ENCODE measurements around the gene BCAR3.
"Not testable (repeated sequence)": the region's sequence is repeated elsewhere in the genome, so short reads cannot be mapped to it uniquely, and the experiment has no call there.

Gene BCAR3

DNA sequence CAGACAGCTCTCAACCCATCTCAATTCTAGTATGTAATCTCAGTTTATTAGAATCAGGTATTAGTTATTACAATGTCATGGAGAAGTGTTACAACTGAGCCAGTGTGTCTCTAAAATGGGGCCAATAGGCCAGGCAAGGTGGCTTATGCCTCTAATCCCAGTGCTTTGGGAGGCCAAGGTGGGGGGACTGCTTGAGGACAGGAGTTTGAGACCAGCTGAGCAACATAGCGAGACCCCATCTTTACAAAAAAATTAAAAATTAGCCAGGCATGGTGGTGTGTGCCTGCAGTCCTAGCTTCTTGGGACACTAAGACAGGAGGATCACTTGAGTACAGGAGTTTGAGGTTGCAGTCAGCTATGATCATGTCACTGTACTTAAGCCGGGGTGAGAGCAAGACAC, 104.9 kb downstream of the BCAR3 start:
- no peak for DNase-seq (ENCODE audit: low read depth)

DNA sequence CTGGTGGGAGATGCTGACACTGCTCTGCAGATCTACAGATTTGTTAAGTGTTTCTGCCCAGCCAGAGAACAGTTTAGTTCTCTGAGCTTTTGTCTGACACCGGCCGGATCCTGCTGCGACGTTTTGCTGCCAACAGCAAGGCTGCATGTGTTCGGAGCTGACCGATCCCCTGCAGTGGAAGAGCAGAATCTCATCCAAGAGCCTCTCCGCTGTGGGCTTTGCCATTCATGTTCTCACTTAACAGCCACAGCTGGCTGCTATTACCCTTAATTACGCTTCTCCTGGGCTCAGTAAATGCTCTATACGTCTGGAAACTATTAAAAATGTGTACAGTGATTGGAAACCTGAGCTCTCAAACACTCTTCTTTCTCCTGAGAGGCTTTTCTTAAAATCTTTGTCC, 105.3 kb downstream of the BCAR3 start:
- no peak for DNase-seq (ENCODE audit: low read depth)

DNA sequence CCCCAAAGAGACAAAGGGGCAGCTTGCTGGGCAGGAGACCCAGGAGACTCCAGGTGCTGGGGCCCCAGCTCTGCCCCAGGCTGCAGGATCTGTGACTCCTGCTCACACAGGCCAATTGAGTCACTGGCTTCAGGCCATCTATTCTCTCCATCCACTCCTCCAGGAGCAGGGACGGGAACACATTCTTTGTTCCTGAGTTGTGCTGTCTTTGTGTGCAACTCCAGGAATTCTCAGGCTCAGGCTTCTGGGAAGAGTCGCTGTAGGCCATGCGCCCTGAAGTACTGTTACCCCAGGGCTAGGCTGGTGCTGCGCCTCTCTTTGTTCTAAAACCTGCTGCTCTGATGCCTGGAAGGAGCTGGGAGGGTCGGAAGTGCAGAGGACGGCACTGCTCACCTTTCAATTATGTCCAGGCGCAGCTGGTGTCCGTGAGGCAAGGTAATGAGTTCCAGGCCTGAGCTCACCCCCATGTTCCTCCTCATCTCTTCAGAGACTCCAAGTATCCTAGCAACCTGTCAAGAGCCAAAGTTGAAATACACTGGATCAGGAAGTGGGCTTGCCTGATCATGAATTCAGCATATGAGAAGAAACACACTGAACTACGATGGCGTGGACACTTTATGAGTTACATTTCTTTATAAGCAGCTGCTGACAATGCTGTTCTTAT, 105.9 kb downstream of the BCAR3 start:
- no peak for DNase-seq (ENCODE audit: low read depth)

DNA sequence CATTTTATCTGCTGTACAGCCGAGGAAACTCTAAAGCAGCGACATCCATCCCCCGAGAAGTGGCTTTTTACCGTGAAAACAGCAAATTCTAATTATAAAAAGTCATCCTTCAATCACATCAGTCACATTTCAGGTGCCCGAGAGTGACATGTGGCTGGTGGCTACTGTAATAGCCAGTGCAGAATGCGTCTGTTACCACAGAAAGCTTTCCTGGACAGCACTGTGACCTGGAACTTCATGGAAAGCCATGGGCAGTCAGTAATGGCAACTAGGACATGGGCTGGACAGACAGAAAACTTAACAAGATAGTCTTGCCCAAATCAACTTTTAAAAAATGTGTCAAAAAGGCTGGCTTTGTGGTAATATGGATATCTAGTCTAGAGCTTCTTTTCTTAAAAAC, 106.6 kb downstream of the BCAR3 start:
- DNase-seq (ENCODE audit: low read depth) = no peak

DNA sequence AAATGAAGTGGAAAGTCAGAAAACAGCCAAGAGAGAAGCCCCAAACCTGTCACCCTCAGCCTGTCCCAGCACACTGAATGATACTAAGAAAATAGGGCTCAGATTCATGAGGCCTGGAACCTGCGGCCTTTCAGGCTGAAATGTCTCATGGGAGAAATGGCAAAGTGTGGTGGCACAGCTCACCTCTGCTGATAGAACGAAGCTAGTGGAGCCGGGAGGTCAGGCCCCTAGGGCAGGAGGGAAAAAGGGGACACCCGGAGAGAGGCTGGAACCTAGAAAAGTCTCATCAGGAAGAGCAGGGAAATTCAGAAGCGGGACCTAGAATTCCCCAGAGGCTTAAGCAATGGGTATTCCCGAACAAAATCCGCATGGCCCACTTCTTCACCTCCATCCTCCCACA, 107.1 kb downstream of the BCAR3 start:
- no peak for DNase-seq (ENCODE audit: low read depth)

DNA sequence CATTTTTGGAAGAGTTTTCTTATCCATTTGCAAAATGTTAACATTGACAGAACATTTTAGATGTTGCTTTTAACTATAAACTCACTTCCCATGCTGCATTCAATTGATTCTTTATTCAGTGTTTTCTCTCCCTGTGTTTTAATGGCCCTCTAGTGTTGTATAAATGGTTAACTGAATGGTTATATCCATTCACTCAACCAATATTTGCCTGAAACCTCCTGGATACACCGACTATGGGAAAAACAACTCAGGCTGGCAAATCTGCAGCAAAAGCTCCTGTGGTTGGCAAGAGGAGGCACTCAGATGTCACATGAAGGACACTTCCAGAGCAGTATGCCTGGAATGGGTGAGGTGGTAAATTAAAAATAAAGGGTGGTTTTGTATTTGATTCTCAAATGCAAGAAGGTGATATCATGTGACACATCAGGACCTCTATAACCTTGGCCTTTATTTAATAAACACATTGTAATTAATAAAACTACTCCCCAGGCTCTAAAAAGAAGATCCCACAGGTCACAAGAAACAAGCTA, 107.6 kb downstream of the BCAR3 start:
- no peak for DNase-seq (ENCODE audit: low read depth)

DNA sequence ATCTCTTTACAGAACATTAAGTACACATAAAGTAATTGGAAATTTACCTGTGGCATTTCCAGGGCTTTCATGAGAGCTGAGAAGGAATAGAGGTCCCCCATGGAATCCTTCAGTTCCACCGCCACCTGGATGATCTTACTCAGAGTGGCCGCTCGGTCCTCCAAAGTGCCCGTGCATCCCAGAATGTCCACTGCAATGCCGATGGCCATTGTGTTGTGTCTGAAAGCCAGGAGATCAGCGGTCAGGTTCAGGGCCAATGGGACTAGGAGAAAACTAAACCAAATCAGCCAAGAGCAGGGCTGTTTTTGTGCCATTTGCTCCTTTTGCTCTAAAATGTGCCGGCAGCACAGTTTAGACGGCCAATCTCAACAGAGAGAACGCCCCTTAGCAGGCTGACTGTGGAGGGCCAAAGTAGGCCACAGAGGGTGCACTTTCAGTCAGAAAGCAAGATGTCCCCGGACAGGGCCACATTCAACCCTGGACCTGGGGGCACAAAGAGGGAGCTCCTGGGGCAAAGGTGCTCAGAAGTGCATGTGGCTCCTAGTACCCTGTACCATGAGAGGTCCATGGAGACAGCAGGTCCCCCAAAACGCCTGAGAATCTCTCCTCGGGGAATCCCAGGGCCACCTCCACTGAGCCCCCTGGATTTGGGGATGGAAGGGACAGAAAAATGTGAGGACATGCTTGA, 109.9 kb downstream of the BCAR3 start:
- DNase-seq (ENCODE audit: low read depth) = no peak

DNA sequence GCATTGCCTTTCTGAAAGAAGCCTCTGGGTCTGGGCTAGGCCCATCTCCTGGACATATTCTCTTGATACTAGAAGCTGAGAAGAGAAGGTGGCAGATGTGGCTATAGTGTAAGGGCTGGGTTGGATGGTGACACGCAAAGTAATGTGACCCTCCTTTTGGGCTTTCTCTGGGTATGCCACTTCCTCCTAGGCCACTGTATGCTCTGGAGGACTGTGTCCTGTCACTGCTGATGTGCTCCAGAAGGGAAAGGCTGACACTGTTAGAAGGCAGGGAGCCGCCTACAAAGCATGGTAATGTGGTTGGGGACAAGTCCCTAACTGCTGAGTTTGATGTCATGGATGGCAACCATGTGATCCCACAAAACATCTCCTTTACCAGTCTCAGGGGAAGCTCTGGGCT, 112.1 kb downstream of the BCAR3 start:
- no peak for DNase-seq (ENCODE audit: low read depth)

DNA sequence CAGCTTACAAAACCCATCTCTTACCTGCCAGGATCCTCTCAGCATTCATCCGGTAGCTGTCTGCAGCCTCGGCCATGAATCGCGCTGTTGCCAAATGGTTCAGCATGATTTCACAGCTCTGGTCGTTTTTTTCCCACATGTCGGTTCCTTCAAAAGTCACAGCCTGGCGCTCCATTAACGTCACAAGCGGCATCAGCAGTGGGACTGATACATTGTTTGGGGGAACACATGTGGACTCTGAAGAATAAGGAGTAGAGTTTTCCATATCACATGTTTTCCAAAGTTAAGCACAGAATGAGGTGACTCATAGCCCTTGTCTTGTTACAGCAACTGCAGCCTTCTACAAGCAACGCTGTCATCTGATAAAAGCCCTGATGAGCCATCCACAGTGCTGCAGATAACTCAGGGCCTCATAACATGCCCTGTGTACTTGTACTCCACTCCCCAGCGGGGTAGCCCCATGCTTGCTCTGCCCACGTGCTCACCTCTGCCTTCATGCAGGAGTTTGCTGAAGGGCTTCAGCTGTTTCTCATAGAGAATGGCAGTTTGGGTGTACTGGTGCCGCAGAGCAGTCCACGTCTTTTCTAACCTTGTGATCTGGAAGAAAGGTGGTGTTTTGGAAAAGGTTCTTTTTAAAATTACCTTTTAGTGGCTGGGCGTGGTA, 114.2 kb downstream of the BCAR3 start:
- DNase-seq (ENCODE audit: low read depth) = no peak

DNA sequence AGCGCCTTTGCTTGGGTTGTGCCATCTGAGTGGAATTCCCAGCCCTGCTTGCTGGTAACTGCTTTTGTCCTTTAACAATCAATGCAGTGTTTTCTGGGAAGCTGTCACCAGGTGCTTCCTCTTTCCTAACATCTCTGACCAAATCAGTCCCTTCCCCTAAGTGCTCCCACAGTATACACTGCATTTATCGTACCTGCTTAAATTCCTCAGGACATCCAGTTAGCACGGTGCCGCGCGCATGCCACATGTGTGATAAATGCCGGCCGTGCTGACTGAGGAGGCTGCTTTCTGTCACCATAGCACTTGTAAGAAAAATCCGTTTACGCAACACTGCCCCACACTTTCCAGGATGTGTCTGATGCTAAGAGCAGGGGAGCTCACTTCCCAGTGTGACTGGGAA, 115.4 kb downstream of the BCAR3 start:
- DNase-seq (ENCODE audit: low read depth) = no peak

DNA sequence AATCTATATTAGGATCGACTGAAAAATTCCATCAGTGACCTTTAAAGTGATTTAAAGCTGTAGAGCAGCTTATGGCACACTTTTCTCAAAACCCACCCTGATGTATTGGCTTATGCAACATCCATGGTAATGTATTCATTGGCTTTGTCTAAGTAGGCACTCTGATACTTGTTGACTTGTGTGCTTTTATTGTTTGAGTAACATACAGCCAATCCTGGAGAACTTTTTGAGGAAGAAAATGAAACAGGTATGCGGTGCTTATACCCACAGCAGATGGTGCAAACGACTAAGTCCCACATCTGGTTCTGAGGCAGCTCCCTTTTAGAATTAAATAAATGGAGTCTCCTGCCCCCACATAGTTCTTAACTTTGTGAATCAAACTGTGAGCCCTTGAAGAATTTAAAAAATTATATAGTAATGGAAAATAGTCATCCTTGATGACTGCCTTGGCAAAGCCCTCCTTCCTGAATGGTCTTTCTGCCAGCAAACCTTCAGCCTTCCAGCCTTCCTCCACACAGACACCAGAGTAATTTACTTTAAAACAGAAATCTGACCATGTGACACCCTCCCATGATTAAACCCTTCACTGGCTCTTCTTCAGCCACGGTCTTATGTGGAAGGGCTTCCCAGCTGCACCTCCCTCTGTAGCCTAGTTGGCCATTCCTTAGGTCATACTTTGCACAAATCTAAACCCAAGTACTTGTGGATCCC, 116.0 kb downstream of the BCAR3 start:
- DNase-seq (ENCODE audit: low read depth) = no peak

DNA sequence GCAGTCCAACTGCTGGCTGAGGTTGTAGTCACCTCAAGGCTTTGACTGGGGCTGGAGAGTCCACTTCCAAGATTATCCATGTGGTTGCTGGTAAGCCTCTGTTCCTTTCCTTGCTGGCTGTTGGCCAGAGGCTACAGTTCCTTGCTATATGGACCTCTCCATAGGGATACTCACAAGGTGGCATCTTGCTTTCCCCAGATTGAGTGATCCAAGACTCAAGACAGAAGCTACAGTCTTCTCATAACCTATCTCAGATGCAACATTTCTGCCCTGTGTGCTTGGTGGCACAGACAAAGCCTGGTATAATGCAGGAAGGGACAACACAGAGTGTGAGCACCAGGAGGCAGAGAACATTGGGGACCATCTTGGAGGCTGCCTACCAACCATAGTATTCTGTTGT, 121.9 kb downstream of the BCAR3 start:
- no peak for DNase-seq (ENCODE audit: low read depth)

DNA sequence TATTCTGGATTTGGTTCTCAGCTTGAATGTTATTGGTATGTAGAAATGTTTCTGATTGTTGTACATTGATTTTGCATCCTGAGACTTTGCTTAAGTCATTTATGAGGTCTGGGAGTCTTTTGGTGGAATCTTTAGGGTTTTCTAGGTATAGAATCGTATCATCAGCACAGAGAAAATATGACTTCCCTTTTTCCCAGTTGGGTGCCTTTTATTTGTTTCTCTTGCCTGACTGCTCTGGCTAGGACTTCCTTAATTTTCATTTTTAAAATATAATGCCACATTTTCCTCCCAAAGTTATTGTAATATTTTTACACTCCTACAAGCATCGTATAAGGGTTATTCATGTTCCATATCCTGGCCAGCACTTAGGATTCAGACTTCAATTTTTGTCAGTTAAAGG, 122.6 kb downstream of the BCAR3 start:
- no peak for DNase-seq (ENCODE audit: low read depth)

DNA sequence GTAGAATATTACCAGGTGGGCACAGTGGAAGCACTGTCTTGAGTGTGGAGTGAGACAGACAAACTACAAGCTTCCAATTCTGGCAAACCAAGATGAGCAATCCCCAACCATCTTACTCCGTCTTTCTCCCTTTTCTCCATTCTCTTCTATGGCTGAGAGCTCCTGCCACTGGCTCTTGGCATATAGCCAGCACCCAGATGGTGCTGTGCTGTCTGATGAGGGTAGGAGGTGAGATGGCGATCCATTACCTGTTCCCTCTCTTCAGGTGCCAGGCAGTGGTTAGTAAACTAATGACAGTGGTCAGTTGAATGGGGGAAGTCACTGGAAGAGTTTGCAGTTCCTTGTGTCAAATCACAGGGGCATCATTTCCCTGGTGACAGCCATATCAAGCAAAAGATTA, 125.3 kb downstream of the BCAR3 start:
- DNase-seq (ENCODE audit: low read depth) = no peak

DNA sequence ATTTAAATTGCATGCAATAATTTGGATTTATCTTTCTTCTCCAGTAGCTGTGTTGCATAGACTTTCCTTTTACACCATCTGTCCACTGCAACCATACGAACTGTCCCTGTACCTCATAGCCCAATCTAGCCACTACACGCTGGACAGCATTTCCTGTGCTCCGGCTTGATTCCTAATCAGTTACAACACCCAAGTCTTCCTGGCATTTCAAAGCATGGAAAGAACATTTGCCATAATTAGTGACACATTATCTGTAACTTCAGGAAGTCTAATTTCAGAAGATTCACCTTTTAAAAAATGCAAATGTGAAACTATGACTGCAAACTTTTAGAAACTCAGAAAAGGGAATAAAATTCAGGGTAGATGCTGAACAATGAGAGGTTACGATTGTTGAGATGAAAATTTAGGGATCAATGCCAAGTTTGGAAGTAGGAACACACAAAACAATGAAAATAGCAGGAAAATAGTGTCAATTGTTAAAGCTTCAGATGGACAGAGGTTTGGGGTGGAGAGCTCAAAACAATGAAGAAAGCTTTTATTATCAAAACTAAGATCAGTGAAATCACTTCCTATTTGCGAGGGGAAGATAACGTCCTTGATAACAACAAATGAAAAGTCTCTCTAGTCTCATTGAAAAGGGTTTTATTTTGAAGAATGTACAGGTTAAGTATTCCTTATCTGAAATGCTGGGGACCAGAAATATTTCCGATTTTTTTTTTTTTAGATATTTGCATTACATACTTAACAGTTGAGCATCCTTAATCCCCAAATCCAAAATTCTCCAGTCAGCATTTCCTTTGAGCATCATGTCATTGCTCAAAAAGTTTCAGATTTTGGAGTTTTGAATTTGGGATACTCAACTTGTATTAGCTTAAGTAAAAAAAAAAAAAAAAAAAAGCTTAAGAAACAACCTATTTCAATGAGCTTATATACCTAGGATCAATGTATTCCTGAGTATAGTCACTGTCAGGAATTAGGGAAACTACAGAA, 126.5 kb downstream of the BCAR3 start:
- DNase-seq (ENCODE audit: low read depth) = no peak

DNA sequence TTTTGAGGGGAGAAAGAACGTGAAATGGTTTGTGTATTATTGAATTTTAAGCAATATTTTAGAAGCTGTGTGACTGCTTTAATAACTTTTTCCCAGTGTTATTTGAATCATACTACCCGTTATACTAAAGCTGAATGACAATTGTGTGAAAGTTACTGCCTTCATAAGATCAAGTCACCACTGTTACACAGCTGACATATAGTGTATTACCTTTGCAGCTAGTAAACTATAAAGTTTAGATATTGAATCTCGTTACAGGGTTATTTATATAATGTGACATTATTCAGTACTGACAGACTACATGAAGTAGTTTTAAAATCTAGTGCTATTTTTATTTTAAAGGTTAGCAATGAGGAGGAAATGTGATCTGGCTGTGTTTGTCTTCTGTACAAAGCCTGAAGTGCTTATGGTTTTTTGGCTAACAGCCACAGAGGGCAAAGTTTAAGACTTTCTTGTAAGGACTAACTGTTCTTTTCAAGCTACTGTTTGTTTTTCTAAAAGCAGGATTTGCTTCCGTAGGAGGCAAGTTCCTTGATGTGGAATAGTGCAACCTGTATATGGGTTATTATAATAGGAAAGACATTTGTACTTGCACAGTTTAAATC, 127.6 kb downstream of the BCAR3 start:
- DNase-seq (ENCODE audit: low read depth) = not testable (repeated sequence)

DNA sequence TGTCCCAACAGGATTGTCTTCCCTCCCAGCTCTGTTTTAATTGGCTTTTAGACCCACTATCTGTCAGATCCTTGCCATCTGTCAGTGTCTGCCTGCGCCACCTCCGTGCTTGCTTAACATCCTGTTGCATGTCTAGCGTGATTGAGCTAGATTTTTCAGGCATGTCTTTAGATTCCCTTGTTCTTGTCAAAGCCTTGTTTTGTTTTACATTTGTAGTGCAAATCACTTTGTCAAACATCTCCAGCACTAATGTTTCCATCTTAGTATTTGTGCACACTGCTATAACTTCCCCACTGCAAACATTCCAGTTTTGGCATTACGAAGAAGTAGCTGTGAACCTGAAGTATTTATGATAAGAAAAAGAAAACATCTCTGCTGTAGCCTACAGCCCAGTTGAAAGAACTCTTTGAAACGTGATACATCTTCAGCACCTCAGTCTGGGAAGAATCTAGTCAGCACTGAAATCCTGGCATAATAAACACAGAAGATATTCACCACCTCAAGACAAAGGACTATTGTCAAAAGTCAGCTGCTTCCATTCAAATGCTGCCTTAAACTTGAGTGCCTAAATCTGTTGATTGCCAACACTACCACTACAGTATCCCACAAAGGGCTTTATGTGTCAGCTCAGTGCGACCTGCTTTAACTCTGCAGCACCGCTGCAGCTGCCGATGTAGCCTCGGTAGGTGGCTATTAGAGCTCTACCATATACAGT, 128.7 kb downstream of the BCAR3 start:
- DNase-seq (ENCODE audit: low read depth) = no peak

DNA sequence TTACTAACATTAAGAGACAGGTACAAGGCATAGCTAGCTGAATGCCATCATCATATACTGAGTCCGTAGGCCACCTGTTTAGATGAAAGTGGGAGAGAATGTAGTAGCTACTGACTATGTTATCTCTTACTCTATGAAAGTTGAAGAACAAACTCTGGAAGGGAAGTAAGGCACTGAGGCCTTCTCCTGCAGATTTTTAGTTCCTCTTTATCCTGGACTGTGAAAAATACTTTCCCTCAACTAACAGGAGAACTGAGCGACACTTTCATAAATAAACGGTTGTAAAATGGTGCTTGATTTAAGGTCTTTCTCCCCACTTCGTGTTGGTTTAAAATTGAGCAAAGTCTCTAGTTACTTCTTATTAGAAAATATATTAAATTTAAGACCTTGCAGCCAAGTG, 131.8 kb downstream of the BCAR3 start:
- no peak for DNase-seq (ENCODE audit: low read depth)

DNA sequence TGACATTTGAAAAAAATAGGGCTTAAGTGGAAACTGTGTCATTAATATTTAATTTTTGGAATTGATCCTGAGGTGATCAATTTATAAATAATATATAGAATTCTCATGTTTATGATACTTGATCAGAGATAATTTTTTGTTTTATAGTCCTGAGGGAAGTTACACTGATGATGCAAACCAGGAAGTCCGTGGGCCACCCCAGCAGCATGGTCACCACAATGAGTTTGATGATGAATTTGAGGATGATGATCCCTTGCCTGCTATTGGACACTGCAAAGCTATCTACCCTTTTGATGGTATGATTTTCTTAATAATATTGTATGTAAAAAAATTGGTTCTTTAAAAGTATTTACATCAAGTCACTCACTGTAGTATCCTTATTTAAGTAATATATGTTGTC, 132.5 kb downstream of the BCAR3 start:
- no peak for DNase-seq (ENCODE audit: low read depth)

DNA sequence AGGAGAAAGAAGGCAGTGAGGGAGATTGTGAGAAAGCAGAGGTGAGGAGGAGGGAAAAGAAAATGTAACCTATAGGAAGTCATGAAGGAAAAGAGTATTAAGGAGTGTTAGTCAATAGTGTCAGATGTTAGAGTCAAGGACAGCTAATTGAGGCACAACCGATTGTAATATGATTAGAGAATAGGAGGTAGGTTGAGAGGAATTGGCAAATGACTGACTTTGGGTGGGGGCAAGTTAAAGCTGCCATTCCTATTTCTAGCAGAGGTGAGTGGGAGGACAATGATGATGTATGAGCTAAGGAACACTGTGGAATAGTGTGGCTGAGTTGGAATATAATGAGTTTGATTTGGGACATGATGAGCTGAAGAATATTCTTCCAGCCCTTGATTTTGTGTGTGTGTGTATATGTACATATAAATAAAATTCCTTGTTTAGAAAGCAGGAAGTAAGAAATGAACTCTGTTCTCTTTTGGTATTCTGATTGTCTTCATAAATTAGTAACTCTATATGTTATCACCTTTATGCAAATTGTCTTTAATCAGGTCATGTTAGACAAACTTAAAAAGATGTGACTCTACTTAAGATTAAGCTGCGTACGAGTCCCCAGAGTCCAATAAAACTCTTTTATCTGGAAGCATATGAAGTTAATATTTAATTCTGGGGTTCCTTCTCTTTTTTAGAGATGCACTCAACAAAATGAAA, 135.3 kb downstream of the BCAR3 start:
- no peak for DNase-seq (ENCODE audit: low read depth)

Data from HS-27A (cell line).